GM18909 (cell line): ENCODE data around the gene PHACTR3.

Experiments
- ATAC-seq: cut with Tn5 transposase; IDR thresholded peaks from one replicate; pipeline ENCODE4 v1.9.1; 2021; ENCODE audit warnings: mild to moderate bottlenecking; ENCODE audit not compliant: unreplicated experiment, poor library complexity

The PHACTR3 gene

DNA sequence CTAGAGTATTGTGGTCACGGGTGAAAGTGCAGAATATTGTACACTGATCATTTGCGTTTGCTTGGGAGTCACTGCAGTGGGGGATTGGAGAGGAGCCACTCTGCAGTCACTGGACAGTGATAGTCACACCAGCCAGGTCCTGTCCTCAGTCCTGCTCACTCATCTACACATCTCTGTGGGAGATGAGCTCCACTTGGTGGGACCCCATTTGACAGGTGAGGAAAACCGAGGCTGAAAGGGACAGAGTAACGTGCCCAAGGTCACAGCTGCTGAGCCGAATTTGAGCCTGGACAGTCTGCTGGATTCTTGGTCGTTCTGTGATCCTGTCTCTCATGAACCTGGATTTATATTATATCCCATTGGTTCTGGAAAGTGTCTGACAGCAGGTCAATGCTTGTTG, 17.7 kb upstream of the PHACTR3 start:
- no peak for ATAC-seq

DNA sequence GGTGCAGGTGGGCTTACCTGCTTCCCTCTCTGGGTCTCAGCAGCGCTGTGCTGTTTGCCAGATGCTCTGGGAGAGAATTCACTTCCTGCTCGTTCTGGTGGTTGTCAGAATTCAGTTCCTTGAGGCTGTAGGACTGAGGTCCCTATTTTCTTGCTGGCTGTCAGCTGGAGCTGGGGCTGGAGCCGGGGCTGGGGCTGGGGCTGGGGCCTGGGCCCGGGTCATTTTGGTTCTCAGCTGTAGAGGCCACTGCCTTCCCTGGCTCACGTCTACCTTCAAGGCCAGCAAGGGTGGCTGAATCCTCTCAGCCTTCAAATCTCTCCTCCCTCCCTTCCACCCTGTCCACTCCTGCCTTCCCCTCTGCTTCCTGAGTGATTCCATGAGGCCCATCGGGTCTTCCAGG, 16.8 kb upstream of the PHACTR3 start:
- no peak for ATAC-seq

DNA sequence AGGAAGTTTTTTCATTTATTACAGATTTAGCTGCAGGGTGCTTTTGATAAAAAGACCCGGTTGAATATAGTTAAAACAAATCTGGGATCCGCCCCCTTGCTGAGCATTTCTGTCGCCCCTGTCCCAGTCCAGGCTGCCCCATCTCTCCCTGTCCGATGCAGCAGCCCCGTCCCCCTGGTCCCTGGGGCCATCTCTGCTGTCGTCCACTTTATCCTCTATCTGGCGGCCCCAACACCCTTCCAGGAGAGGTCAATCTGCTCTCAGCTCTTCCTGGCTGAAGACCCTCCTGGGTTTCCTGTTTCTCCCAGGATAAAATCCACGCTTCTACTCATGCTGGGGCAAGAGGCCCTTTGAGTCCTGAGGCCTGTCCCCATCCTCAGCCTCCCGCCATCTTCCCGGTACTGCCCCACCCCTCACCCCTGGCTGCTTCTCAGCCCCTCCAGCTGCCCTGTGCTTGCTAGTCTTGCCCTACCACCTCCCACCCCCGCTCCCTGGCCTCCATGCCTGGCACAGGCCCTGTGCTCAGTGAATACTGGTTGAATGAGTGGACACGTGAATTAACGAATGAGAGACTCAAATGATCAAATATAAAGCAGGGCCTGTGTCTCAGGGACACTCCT, 16.0 kb upstream of the PHACTR3 start:
- no peak for ATAC-seq

DNA sequence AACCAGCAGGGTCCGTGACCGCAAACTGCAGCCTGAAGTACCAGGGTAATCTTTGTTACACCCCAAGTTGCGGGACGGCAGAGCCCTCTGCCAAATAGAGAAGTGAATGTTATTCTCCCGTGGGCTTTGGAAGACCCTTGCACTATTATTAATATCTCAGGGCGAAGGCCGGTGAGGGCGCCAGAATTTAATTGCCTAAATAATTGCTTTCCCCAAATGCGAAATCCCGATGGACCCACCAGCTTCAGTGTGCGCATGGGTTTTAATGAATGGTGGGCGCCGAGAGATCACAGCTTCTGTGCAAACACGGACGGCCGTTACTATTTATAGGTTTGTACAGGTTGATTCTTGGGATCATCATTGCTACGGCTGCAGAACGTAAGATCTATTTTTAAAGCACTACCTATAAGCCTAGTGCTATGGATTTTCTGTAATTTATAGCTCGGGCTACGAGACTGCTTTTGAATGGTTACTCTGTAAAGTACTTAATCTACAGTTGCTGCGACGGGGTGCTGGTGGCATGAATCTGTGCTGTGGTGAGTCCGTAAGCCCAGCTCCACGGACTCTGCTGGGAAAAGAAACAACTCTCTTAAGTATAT, 15.2 kb upstream of the PHACTR3 start:
- ATAC-seq, result no peak

DNA sequence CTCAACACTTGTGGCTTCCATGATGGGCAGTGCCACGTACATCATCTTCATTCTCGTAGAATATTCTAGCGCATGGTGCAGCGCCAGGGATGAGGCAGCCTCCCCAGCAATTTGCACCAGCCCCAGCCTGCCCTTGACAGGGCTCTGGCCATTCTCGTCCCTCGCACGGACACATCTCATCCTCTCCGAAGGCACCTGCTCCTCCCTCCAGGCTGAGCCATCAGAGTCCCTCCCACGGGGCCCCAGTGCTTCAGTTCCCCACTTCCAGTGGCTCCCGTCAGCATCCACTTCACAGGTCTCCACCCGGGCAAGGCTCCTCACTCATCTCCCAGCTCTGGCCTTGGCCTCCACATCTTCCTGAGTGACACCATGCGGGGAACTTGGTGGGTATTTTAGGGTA, 13.3 kb upstream of the PHACTR3 start:
- no peak for ATAC-seq

DNA sequence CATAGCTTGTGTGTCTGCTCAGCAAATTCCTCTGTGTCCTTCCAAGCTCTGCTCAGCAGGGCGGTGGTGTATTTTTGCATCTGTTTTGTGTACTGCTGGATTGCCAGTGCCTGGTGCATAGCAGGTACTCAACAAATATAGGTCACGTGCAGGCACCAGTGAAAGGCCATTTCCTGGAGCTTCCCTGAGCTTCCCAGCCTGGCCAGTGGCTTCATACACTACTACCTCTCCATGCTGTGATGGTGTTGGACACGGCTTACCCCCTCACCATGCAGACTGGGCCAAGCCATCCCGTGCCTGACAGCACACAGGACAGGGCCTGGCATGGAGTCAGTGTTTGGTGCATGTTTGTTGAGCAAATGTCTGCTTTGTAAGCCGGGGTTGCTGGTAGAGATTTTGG, 7.7 kb upstream of the PHACTR3 start:
- ATAC-seq, result no peak

DNA sequence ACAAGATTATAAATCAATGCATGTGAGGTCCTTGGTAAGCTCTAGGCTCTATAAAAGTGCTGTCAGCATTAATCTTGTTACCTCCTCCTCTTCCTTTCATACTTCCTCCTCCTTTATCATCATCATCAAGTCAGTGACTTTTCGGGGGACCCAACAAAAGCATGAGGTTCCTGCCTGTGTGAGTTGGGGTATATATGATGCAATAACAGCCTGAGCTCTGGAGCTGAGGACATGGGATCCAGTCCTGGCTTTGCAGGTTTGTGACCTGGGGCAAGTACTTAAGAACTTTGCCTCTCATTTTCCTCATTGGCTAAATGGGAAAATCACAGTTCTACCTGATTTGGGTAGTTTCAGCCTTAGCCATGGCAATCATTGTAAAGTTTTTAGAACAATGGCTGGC, 7.1 kb upstream of the PHACTR3 start:
- no peak for ATAC-seq

DNA sequence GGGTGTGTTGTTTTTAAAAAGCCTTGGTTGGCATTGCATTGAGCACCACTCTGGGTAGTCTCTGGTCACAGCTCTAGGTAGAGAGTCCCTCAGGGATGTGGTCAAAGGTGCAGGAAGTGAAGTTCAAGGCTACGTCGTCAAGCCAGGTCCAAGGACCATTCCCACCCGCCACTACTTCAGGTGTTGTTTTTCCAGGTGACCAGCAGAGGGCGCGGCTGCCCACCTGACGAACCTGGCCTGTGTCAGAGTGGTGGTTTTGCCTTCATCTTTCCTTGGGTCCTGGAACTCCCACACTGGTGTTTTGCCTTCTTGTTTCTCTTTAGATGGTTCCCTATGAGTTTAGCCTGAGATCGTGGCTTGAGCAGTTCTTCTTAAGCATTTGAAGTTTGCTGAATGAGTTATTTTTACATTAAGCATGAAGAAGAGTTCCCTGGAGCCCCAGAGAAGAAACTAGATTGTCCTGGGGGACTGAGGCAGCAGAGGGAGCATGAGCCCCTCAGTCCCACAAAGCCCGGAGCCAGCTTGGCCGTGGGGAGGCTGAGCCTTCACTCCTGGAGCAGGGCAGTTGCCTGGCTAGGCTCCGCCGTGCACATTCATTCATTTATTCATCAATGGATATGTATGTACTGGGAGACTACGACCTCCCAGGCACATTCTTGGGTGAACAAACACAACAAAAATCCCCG, 5.6 kb upstream of the PHACTR3 start:
- no peak for ATAC-seq

DNA sequence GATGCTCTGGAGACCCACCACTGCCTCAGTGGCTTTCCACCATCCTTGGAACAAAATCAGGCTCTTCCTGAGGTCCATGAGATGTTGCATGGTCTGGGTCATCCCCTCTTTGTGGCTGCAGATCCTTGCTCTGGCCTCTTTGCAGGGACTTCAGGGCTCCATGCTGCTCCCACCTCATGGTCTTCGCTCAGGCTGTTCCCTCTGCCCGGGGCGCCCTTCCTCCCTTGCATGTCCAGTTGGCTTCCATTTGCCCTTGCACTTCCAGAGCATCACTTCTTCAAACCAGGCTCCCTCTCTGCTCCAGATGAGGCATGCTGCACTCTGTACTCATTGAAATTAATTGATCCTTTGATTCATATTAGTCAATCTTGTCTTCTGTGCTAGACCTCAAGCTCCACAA, 4.4 kb upstream of the PHACTR3 start:
- ATAC-seq, result no peak

DNA sequence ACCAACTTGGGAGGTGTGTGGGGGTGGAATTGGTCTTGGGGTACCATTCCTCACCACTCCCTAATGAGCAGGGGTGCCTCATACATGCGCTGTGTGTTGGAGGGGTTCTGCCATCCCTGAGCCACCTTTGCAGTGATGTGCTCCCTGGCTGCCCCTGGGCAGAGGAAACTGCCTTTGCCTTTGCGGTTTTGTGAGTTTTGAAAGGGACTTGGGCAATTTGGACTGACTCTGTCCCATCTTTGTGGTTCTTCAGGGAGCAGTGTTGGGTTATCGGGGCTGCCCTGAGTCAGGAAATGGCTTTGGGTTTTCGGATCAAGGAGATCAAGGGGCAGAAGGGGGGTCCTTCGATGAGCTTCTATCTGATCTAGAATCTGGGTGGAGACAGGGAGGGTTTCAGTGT, 3.9 kb upstream of the PHACTR3 start:
- no peak for ATAC-seq

DNA sequence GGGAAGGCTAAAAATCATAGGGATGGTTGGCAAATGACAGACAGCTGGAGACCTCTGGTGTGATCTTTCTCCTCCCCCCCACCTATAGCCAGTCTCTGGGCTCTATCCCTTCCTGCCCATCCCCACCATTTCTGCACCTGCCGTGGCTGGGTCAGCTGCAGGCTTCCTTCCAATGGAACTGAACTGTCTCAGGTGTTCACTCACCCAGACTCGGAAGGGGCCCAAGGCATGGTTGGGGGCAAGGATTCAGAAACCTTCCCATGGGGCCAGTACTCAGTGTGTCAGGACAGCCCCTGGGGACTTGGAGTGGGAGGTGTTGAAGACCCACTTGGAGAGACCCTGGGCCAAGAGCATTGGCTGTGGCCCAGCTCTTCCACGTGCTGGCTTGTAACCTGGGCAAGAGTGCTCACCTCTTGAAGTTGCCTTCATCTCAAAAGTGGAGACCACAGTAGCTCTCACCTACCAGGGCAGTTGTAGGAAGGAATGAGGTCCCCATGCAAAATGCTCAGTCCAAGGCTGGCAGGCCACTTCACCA, 1.7 kb upstream of the PHACTR3 start:
- ATAC-seq, result no peak

DNA sequence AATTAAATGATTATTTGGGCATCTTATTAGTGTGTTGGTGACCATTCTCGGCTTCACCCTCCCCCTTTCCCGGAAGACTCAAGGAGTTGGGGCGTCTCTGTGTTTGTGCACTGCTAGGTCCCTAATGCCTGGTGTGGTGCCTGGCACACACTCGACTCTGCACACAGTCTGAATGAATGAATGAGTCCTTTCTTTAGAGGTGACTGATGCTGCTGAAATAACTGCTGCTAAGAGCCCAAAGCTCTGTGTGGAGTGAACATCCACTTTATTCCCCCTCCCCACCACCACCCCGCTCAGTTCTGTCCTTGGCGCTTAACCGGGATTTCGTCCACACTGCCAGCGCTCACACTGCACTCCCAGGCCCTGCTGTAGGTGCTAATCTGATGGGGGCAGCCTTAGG, 1.2 kb upstream of the PHACTR3 start:
- no peak for ATAC-seq

DNA sequence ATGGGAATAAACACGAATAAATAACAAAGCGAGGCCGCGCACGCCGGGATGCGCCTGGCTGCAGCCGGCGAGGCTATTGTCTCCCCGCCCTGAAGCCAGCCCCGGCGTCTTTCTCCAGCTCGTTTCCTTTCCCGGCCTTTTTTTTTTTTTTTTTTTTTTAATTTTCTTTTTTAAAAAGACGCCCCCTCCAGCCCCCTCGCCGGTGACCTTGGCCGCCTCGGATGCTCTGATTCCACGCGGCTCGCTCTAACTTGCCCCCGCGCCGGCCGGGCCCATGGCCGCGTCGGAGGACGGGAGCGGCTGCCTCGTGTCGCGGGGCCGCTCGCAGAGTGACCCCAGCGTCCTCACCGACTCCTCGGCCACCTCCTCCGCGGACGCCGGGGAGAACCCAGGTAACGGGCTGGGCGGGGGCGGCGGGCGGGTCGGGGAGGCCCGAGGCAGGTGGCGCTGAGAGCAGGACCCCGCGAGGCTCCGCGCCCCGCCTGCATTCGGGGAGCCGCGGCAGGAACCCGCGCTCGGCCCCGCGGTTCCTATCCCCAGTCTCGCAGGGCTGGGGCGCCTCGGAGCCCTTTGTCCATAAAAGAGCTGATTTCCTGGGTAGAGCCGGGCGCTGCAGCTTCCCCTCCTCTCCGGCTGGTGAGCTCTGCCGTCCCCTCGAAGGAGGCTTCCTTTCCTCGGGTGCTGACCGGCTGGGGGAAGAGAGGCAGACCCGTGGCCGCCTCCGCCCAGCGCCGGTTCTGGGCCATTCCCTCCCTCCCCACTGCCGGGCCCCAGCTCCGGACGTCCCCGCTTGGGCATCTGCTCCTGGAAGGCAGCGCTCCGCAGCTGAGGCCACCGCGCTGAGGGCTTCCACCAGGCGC, 631 bp downstream of the PHACTR3 start:
- ATAC-seq, result no peak

DNA sequence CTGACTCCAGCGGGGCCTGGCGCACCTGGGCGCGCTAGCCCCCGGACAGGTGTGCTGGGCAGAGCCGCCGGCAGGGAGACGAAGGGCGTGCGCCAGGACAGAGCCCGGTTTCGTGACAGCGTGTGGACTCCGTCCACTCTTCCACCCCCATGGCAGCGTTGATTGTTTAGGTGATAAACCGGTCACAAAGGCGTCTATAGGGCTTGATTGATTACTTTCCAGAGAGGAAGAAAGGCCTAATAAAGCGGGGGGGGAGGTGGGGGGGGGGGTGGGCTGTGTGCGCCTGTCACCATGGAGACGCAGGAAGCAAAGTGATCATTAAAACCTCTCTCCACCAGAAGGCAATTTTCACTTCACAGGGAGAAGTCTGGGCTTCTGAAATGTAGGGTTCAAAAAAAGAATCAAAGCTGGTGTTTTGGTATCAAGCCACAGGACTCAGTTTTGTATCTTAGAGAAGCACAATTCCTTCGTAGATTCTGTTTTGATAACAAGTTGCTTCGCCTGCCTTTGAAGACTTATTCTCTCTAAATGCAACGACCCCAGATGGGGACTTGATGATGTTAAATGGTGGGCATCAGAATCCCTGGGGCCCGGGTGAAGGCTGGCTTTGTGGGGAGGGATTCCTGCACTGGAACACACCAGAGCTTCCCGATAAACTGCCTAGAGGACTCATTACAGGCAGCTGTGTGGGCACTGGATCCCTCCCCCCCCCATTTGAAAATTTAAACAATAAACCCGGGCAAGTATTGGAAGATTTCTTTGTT, 1.4 kb downstream of the PHACTR3 start:
- ATAC-seq, result no peak

DNA sequence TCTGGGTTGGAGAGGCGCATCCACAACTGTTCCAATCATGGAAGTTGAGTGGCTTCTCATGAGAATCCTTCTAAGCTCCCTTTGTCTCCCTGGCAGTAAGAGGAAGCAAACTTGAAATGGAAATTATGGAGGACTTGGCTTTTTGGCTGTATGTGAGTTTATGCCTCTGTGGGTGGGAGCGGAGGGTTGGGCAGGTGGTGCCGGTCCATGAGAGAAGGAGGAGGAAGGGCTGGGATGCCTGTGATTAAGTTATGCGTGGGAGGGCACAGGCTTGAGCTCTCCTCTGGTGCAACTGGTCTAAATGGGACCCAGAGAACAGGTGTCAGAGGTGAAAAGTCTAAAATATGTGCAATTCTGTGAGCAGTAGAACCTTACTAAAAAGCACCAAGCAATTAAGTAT, 2.2 kb downstream of the PHACTR3 start:
- no peak for ATAC-seq

DNA sequence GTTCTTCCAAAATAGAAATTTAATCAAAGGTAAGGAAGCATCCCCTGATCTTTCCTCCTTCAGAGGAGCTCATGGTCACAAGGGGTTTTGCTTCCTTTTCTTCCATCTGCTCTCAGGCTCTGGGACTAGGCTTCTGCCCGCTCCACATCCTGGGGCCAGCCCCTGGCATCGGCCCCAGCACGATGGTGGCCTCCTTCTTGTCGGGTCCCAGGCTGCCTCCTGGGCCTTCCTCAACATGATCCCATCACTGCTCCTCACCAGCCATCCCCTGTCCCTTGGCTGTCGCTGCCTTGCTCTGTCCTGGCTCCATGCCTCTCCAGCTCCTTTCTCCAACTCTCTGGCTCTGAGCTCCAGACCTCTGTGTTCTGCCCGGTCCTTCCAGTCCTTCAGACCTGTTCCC, 4.1 kb downstream of the PHACTR3 start:
- ATAC-seq, result no peak

DNA sequence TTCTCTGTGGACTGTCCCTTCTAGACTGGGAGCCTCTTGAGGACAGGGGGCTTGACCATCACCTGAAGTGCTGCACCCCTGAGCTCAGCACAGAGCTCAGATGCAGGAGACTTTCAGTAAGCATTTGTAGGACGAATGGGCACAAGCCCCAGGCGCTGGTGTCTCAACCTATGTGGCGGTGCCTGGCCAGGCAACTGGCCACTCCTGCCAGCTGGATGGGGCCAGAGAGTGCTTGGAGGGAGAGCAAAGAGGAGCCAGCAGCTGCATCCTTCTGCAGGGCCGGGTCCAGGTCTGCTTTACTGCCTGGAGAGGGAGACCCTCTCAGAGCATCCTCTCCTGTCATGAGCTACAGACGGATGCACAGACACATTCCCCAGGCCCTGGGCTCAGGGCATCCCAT, 4.5 kb downstream of the PHACTR3 start:
- no peak for ATAC-seq

DNA sequence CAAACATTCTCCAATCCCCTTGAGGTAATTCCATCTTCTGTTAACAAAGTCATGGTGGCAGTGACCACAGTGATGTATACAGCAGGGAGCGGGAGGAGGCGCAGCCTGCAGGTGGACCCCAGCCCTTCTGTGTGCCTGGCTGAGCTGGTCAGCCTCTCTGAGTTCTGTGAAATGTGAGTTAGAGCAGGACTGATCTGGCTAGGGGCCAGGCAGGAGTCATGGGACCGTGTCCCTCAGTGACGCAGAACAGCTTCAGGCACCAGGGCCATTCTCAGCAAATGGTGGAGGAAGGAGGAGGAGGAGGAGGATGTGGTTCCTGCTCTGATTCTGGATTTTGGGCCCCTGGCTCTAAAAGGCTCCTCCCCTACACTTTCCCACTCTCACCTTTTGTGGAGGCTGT, 6.9 kb downstream of the PHACTR3 start:
- no peak for ATAC-seq

DNA sequence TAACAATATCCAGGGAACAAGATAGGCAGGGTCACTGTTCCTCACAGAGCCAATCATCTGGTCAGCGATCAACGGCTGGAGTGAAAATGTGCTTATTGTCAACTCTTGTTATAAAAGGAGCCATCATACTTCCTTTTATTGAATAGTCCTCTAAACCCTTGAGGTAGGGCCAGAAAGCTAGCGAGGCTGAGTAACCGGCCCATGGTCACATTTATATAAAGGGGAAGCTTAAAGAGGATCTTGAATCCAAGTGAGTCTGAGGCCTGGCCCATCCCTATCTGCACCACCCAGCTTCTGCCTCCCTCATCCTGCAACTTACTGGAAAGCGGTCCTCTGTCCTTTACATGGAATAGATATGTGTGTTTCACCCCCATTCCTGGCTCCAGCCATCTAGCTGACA, 9.5 kb downstream of the PHACTR3 start:
- no peak for ATAC-seq

DNA sequence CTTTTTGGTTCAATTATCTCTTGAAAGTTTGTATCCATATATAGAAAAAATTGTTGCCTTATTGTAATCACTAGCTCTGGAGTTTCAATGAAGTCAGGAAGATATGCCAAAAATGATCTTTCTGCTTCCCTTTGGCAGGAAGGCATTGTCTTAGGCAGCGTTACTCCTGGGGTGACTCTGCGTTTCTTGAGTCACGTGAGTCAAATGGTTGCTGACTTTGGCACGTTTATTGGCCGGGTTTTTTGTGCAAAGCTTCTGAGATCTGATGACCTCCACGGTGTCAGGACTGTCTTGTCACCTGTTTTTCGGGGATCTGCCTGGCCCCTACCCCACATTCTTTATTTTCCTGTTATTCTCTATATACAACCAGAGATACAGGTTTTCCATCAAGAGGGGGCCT, 10.4 kb downstream of the PHACTR3 start:
- ATAC-seq, result no peak
